Measurements from ENCODE around the gene LRRN3.
"Not testable (repeated sequence)": the region's sequence is repeated elsewhere in the genome, so short reads cannot be mapped to it uniquely, and the experiment has no call there.

LRRN3 gene

GRCh38 chr7:111068618-111069017, 22.3 kb upstream of the LRRN3 start:
- TF ChIP-seq CTCF (IDR thresholded peaks at IDR 0.05; ENCODE audit: low read depth, low read length) (no peak), EZH2phosphoT487 (IDR thresholded peaks at IDR 0.05; ENCODE audit: low read depth) (no peak)
- Histone ChIP-seq H3K9ac (ENCODE audit: low read length) (no peak overlapping the region), H3K36me3 (replicated peaks; ENCODE audit: low read depth, low read length) (no peaks in the 10 kb centered on the region), H3K4me2 (ENCODE audit: low read length) (no peak overlapping the region), H4K20me1 (ENCODE audit: insufficient read depth, low read length) (no peaks in the 10 kb centered on the region), H2AFZ (ENCODE audit: low read depth, low read length) (no peak overlapping the region), H3K27me3 (ENCODE audit: low read depth, low read length) (no peaks in the 10 kb centered on the region), H3K4me3 (ENCODE audit: low read length) (no peak overlapping the region), H3K27ac (ENCODE audit: low read length) (no peak overlapping the region), H3K4me1 (ENCODE audit: low read length) (peaks cover 2% of the 10 kb centered on the region), H3K9me3 (ENCODE audit: insufficient read depth, low read length) (no peaks in the 10 kb centered on the region), H3K79me2 (ENCODE audit: low read length) (no peaks in the 10 kb centered on the region)

GRCh38 chr7:111071556-111071955, 19.4 kb upstream of the LRRN3 start:
- Histone ChIP-seq H2AFZ (ENCODE audit: low read depth, low read length) (no peak overlapping the region), H3K79me2 (ENCODE audit: low read length) (no peaks in the 10 kb centered on the region), H3K4me3 (ENCODE audit: low read length) (no peak overlapping the region), H3K27ac (ENCODE audit: low read length) (no peak overlapping the region), H3K27me3 (ENCODE audit: low read depth, low read length) (no peaks in the 10 kb centered on the region), H3K9ac (ENCODE audit: low read length) (no peak overlapping the region), H4K20me1 (ENCODE audit: insufficient read depth, low read length) (no peaks in the 10 kb centered on the region), H3K36me3 (replicated peaks; ENCODE audit: low read depth, low read length) (no peaks in the 10 kb centered on the region), H3K4me2 (ENCODE audit: low read length) (no peak overlapping the region), H3K4me1 (ENCODE audit: low read length) (peaks cover 12% of the 10 kb centered on the region), H3K9me3 (ENCODE audit: insufficient read depth, low read length) (no peaks in the 10 kb centered on the region)
- TF ChIP-seq EZH2phosphoT487 (IDR thresholded peaks at IDR 0.05; ENCODE audit: low read depth) (no peak), CTCF (IDR thresholded peaks at IDR 0.05; ENCODE audit: low read depth, low read length) (no peak)

- not testable (repeated sequence) for H3K79me2 ChIP-seq (ENCODE audit: low read length); H3K9me3 ChIP-seq (ENCODE audit: insufficient read depth, low read length); H3K4me3 ChIP-seq (ENCODE audit: low read length); H2AFZ ChIP-seq (ENCODE audit: low read depth, low read length); H3K4me2 ChIP-seq (ENCODE audit: low read length); H3K27me3 ChIP-seq (ENCODE audit: low read depth, low read length); H4K20me1 ChIP-seq (ENCODE audit: insufficient read depth, low read length); H3K27ac ChIP-seq (ENCODE audit: low read length); H3K36me3 ChIP-seq (replicated peaks; ENCODE audit: low read depth, low read length); H3K9ac ChIP-seq (ENCODE audit: low read length)
- H3K4me1 ChIP-seq (ENCODE audit: low read length): peaks cover 12% of the 10 kb centered on the region
These were observed 18.3 kb upstream of the LRRN3 start for GRCh38 chr7:111072658-111073057.

GRCh38 chr7:111074071-111074747, 16.7 kb upstream of the LRRN3 start:
- Histone ChIP-seq H3K4me3 (ENCODE audit: low read length) (no peak overlapping the region), H3K4me1 (ENCODE audit: low read length) (peaks cover 12% of the 10 kb centered on the region), H3K4me2 (ENCODE audit: low read length) (no peak overlapping the region; the same call in 1 of the 2 replicates), H3K9me3 (ENCODE audit: insufficient read depth, low read length) (no peaks in the 10 kb centered on the region), H3K27me3 (ENCODE audit: low read depth, low read length) (no peaks in the 10 kb centered on the region), H3K27ac (ENCODE audit: low read length) (no peak overlapping the region), H3K36me3 (replicated peaks; ENCODE audit: low read depth, low read length) (no peaks in the 10 kb centered on the region), H2AFZ (ENCODE audit: low read depth, low read length) (no peak overlapping the region), H3K9ac (ENCODE audit: low read length) (no peak overlapping the region), H4K20me1 (ENCODE audit: insufficient read depth, low read length) (no peaks in the 10 kb centered on the region), H3K79me2 (ENCODE audit: low read length) (no peaks in the 10 kb centered on the region)
- TF ChIP-seq EZH2phosphoT487 (IDR thresholded peaks at IDR 0.05; ENCODE audit: low read depth): no peak
- TF ChIP-seq CTCF (IDR thresholded peaks at IDR 0.05; ENCODE audit: low read depth, low read length): no peak
